ENCODE results near the gene THBS2. TPM values are rescaled to one million over a fixed set of nuclear protein-coding genes. Genes with fewer than 3 reads are reported as not detected.

The THBS2 gene
- total and polyA plus RNA-seq, 2 of the 8 experiments (the other 6 are each of a cell fraction or from before 2014, with no cell fraction given) = 11.0 to 22.5 TPM

GRCh38 chr6:169184419-169184818 is 69.2 kb downstream of the THBS2 start (continued):
- TF ChIP-seq JUN (IDR thresholded peaks at IDR 0.05; ENCODE audit: low read depth, low read length) = no peak
- TF ChIP-seq BCL11A (IDR thresholded peaks at IDR 0.05; ENCODE audit: low read depth in 2 of 2, low read length in 2 of 2) = no peak
- no peak for TF ChIP-seq MAFK (IDR thresholded peaks at IDR 0.05; ENCODE audit: low read depth, low read length)
- TF ChIP-seq CEBPB (IDR thresholded peaks at IDR 0.05; ENCODE audit: low read depth, low read length) = no peak

All from H1 (cell line).